Tibial nerve (tissue), 4 donors: Measurements from ENCODE around the gene SLC44A4. TPM values are rescaled to one million over a fixed set of nuclear protein-coding genes. Genes with fewer than 3 reads are reported as not detected.
A peak's percentile ranks its signal among the peaks of the same experiment; 100 is the strongest.

Experiments used
- DNase-seq, 2 donors: peaks; one replicate each; pipeline ENCODE4 v3.0.0-alpha.2; 2019; ENCODE audit warnings: low spot score in 2 of 2
- H3K27ac ChIP-seq, 4 donors: fragments of 200-600 bp; sonication (generic) in 3 of 4; one replicate each; pipeline ENCODE4 v1.5.1; 2017 to 2019; ENCODE audit warnings: mild to moderate bottlenecking in 1 of 4
- H3K27me3 ChIP-seq, 2 donors: fragments of 200-600 bp; sonication (generic) in 1 of 2; one replicate each; pipeline versions ENCODE4 v1.5.1 to v1.6.0; 2017 to 2019
- H3K36me3 ChIP-seq, 3 donors: fragments of 200-600 bp; sonication (generic); one replicate each; pipeline ENCODE4 v1.5.1; 2018 to 2019
- H3K4me1 ChIP-seq, 4 donors: fragments of 200-600 bp; sonication (generic) in 3 of 4; one replicate each; pipeline ENCODE4 v1.5.1; 2017 to 2019
- H3K4me3 ChIP-seq, 4 donors: fragments of 200-600 bp; sonication (generic) in 3 of 4; one replicate each; pipeline ENCODE4 v1.5.1; 2017 to 2019; ENCODE audit warnings: mild to moderate bottlenecking in 1 of 4, moderate library complexity in 1 of 4
- H3K9me3 ChIP-seq, 4 donors: fragments of 200-600 bp; sonication (generic) in 3 of 4; one replicate each; pipeline ENCODE4 v1.5.1; 2017 to 2019
- CTCF ChIP-seq, 5 experiments: fragments of 200-600 bp in 3 of 5; fragments of 450-650 bp in 2 of 5; sonication (generic) in 3 of 5; IDR thresholded peaks; one replicate each; pipeline ENCODE4 v1.5.1; 2016 to 2019; ENCODE audit warnings: antibody characterized with exemption in 5 of 5, mild to moderate bottlenecking in 3 of 5, moderate library complexity in 2 of 5
- EP300 ChIP-seq, 2 donors: sonication (generic); formaldehyde crosslinking; IDR thresholded peaks; one replicate each; pipeline ENCODE4 v1.6.1; 2017; ENCODE audit warnings: antibody characterized with exemption in 2 of 2, mild to moderate bottlenecking in 1 of 2
- POLR2A ChIP-seq, 2 donors: fragments of 450-650 bp; IDR thresholded peaks; one replicate each; pipeline ENCODE4 v1.6.1; 2017; ENCODE audit warnings: antibody characterized with exemption in 2 of 2, mild to moderate bottlenecking in 2 of 2, moderate library complexity in 2 of 2
- WGBS, 2 donors: methylation state at CpG; one replicate each; pipeline ENCODE4 v1.1.5; 2018; 5-methylcytosine and 5-hydroxymethylcytosine counted together
- small RNA-seq: library from RNA; depleted of rRNA; stranded (forward); fragments of <200 nt; gene quantifications from one replicate; pipeline ENCODE3, GENCODE V24; 2016
- total RNA-seq, 4 donors: library from RNA; depleted of rRNA; stranded (reverse); fragments of >200 nt; gene quantifications; one replicate each; pipeline ENCODE4 v1.1.0, GENCODE V29; 2016

Gene SLC44A4
- total RNA-seq, 4 donors from 2014 or later: 0.22 to 0.84 (median 0.59) TPM; not detected in 1

GRCh38 chr6:31814677-31815024 lies 64.1 kb downstream of the SLC44A4 start:
- Histone ChIP-seq H3K27me3 (no peaks in the 10 kb centered on the region), H3K4me1 (peaks cover 0 to 36% (median 29%) of the 10 kb centered on the region in 4 donors), H3K36me3 (peaks cover 0 to 17% (median 0%) of the 10 kb centered on the region in 3 donors), H3K9me3 (no peaks in the 10 kb centered on the region), H3K27ac (peak overlapping the region; percentile 96 to 100 (median 98)), H3K4me3 (peak overlapping the region; percentile 57 to 71 (median 61))
- TF ChIP-seq CTCF (IDR thresholded peaks at IDR 0.05) (no peak), POLR2A (IDR thresholded peaks at IDR 0.05) (peak; percentile 40 to 82), EP300 (IDR thresholded peaks at IDR 0.05) (peak; percentile 63 to 97)
- peak; percentile 95 to 96 for DNase-seq
- WGBS, 2 donors: 0% methylated on average over 12 to 13 of the region's 13 CpGs

GRCh38 chr6:31813465-31813849 lies 65.3 kb downstream of the SLC44A4 start:
- peak overlapping the region in 1 of 4 donors; percentile 71 for H3K4me3 ChIP-seq
- H3K27ac ChIP-seq: peak overlapping the region; percentile 96 to 100 (median 98)
- H3K27me3 ChIP-seq: no peaks in the 10 kb centered on the region
- peaks cover 0 to 17% (median 0%) of the 10 kb centered on the region in 3 donors for H3K36me3 ChIP-seq
- peaks cover 0 to 24% (median 19%) of the 10 kb centered on the region in 4 donors for H3K4me1 ChIP-seq
- WGBS, 2 donors: 97 to 98% methylated on average over 7 of the region's 7 CpGs
- no peak for DNase-seq
- H3K9me3 ChIP-seq: no peaks in the 10 kb centered on the region
- TF ChIP-seq EP300 (IDR thresholded peaks at IDR 0.05) (no peak), POLR2A (IDR thresholded peaks at IDR 0.05) (no peak), CTCF (IDR thresholded peaks at IDR 0.05) (no peak)

Small RNAs within 50 kb of the gene (small RNA-seq; reads per million reads assigned to genes)
- gene SNORD48 (928 reads per million, percentile 98 among the genes with 10 or more reads in this experiment), gene SNORD52 (not detected)

Other genes starting within 250 kb of the SLC44A4 start
- gene BAG6, start 226.3 kb downstream of the SLC44A4 start, total RNA-seq: 100 to 1,000 TPM; 189 to 228 (median 210) TPM
- gene APOM, start 223.1 kb downstream of the SLC44A4 start, total RNA-seq: 1 to 10 TPM in 1 of 4 donors, under 1 TPM in 2, not detected in 1; 0.63 to 2.0 (median 0.90) TPM
- gene C6orf47, start 218.2 kb downstream of the SLC44A4 start, total RNA-seq: 10 to 100 TPM; 13.8 to 23.3 (median 20.5) TPM
- gene GPANK1, start 214.0 kb downstream of the SLC44A4 start, total RNA-seq: 10 to 100 TPM; 18.8 to 30.0 (median 26.5) TPM
- gene CSNK2B, start 212.9 kb downstream of the SLC44A4 start, total RNA-seq: 100 to 1,000 TPM; 183 to 207 (median 188) TPM
- 10 to 100 TPM in 2 of 4 donors, 1 to 10 TPM in 2; 7.6 to 13.0 (median 9.8) TPM for gene LY6G5B, start 209.0 kb downstream of the SLC44A4 start, total RNA-seq
- gene LY6G5C, start 197.9 kb downstream of the SLC44A4 start, total RNA-seq: under 1 TPM in 1 of 4 donors, not detected in 3; 0.84 TPM
- 10 to 100 TPM; 37.1 to 62.1 (median 49.9) TPM for gene ABHD16A, start 175.7 kb downstream of the SLC44A4 start, total RNA-seq
- not detected for gene LY6G6F, start 172.1 kb downstream of the SLC44A4 start, total RNA-seq
- gene LY6G6D, start 163.6 kb downstream of the SLC44A4 start, total RNA-seq: not detected
- gene LY6G6C, start 157.3 kb downstream of the SLC44A4 start, total RNA-seq: not detected
- gene MPIG6B, start 155.6 kb downstream of the SLC44A4 start, total RNA-seq: not detected
- 100 to 1,000 TPM; 134 to 193 (median 166) TPM for gene DDAH2, start 149.7 kb downstream of the SLC44A4 start, total RNA-seq
- 100 to 1,000 TPM; 216 to 341 (median 246) TPM for gene CLIC1, start 142.5 kb downstream of the SLC44A4 start, total RNA-seq
- gene MSH5, start 139.0 kb downstream of the SLC44A4 start, total RNA-seq: 10 to 100 TPM; 12.2 to 25.5 (median 18.4) TPM
- 1 to 10 TPM in 3 of 4 donors, not detected in 1; 1.5 to 5.5 (median 4.8) TPM for gene SAPCD1, start 116.3 kb downstream of the SLC44A4 start, total RNA-seq
- under 1 TPM; 0.21 to 0.66 (median 0.35) TPM for gene VWA7, start 101.7 kb downstream of the SLC44A4 start, total RNA-seq
- gene VARS1, start 83.2 kb downstream of the SLC44A4 start, total RNA-seq: 10 to 100 TPM; 40.8 to 58.6 (median 50.1) TPM
- gene LSM2, start 72.0 kb downstream of the SLC44A4 start, total RNA-seq: 10 to 100 TPM; 23.9 to 31.8 (median 28.4) TPM
- 1 to 10 TPM in 2 of 4 donors, under 1 TPM in 2; 0.20 to 2.4 (median 1.2) TPM for gene HSPA1L, start 63.7 kb downstream of the SLC44A4 start, total RNA-seq
- 100 to 1,000 TPM; 170 to 304 (median 221) TPM for gene HSPA1A, start 63.5 kb downstream of the SLC44A4 start, total RNA-seq
- gene HSPA1B, start 51.3 kb downstream of the SLC44A4 start, total RNA-seq: 100 to 1,000 TPM; 134 to 186 (median 168) TPM
- 10 to 100 TPM; 25.8 to 44.6 (median 33.8) TPM for gene NEU1, start 16.2 kb downstream of the SLC44A4 start, total RNA-seq
- 10 to 100 TPM; 38.2 to 63.9 (median 46.8) TPM for gene EHMT2, start 18.7 kb upstream of the SLC44A4 start, total RNA-seq
- 1 to 10 TPM in 3 of 4 donors, under 1 TPM in 1; 0.63 to 3.5 (median 2.9) TPM for gene ZBTB12, start 23.1 kb upstream of the SLC44A4 start, total RNA-seq
- 10 to 100 TPM in 1 of 4 donors, 1 to 10 TPM in 3; 4.6 to 17.4 (median 6.1) TPM for gene C2, start 48.7 kb upstream of the SLC44A4 start, total RNA-seq
- 10 to 100 TPM; 15.7 to 66.5 (median 26.2) TPM for gene CFB, start 67.1 kb upstream of the SLC44A4 start, total RNA-seq
- gene NELFE, start 80.0 kb upstream of the SLC44A4 start, total RNA-seq: 100 to 1,000 TPM in 1 of 4 donors, 10 to 100 TPM in 3; 74.1 to 101 (median 88.6) TPM
- 10 to 100 TPM; 47.1 to 83.1 (median 48.2) TPM for gene SKIC2, start 80.2 kb upstream of the SLC44A4 start, total RNA-seq
- 10 to 100 TPM; 16.2 to 46.1 (median 34.3) TPM for gene DXO, start 93.1 kb upstream of the SLC44A4 start, total RNA-seq
- gene C4A, start 103.1 kb upstream of the SLC44A4 start, total RNA-seq: 100 to 1,000 TPM; 230 to 361 (median 258) TPM
- 100 to 1,000 TPM; 266 to 420 (median 299) TPM for gene C4B, start 135.8 kb upstream of the SLC44A4 start, total RNA-seq
- 10 to 100 TPM in 1 of 4 donors, 1 to 10 TPM in 3; 1.0 to 15.3 (median 3.9) TPM for gene CYP21A2, start 159.4 kb upstream of the SLC44A4 start, total RNA-seq
- 100 to 1,000 TPM; 231 to 547 (median 297) TPM for gene TNXB, start 230.3 kb upstream of the SLC44A4 start, total RNA-seq
- gene ATF6B, start 249.2 kb upstream of the SLC44A4 start, total RNA-seq: 100 to 1,000 TPM in 3 of 4 donors, 10 to 100 TPM in 1; 74.3 to 121 (median 102) TPM